H9 (cell line): ENCODE data around the gene FBXO24. TPM values are rescaled to one million over a fixed set of nuclear protein-coding genes. Genes with fewer than 3 reads are reported as not detected.

Experiments
- DNase-seq: peaks from one replicate; pipeline ENCODE4 v3.0.0-alpha.2; 2017
- H2AFZ ChIP-seq: one replicate; pipeline ENCODE4 v1.6.1; 2013; ENCODE audit warnings: mild to moderate bottlenecking, low read length, control low read depth, moderate library complexity
- H2AK5ac ChIP-seq: 2 replicates; pipeline ENCODE4 v1.6.1; 2013; ENCODE audit warnings: low read length, control low read depth, mixed read lengths; ENCODE audit not compliant: insufficient read length
- H2BK120ac ChIP-seq: one replicate; pipeline ENCODE4 v1.6.1; 2013; ENCODE audit warnings: low read depth, mild to moderate bottlenecking, low read length, control low read depth, inconsistent platforms; ENCODE audit not compliant: poor library complexity, severe bottlenecking
- H2BK12ac ChIP-seq: 2 replicates; pipeline ENCODE4 v1.6.1; 2013; ENCODE audit warnings: low read length, control low read depth, mixed read lengths, low read depth; ENCODE audit not compliant: insufficient read length
- H2BK15ac ChIP-seq: 2 replicates; pipeline ENCODE4 v1.6.1; 2013; ENCODE audit warnings: low read depth, low read length, control low read depth
- H2BK20ac ChIP-seq: one replicate; pipeline ENCODE4 v1.6.1; 2013; ENCODE audit warnings: low read depth, mild to moderate bottlenecking, low read length, control low read depth, inconsistent platforms; ENCODE audit not compliant: poor library complexity, severe bottlenecking
- H2BK5ac ChIP-seq: 2 replicates; pipeline ENCODE4 v1.6.1; 2013; ENCODE audit warnings: low read length, control low read depth, mixed read lengths; ENCODE audit not compliant: insufficient read length
- H3K14ac ChIP-seq: 2 replicates; pipeline ENCODE4 v1.6.1; 2013; ENCODE audit warnings: low read length, control low read depth; ENCODE audit not compliant: insufficient read depth
- H3K18ac ChIP-seq: 2 replicates; pipeline ENCODE4 v1.6.1; 2013; ENCODE audit warnings: low read depth, mild to moderate bottlenecking, mixed read lengths, low read length, control low read depth; ENCODE audit not compliant: insufficient read length
- H3K23ac ChIP-seq: 2 replicates; pipeline ENCODE4 v1.6.1; 2013; ENCODE audit warnings: low read length, control low read depth, mixed read lengths, low read depth; ENCODE audit not compliant: insufficient read length
- H3K23me2 ChIP-seq: 2 replicates; pipeline ENCODE4 v1.6.1; 2013; ENCODE audit warnings: low read depth, mild to moderate bottlenecking, mixed read lengths, low read length, control low read depth; ENCODE audit not compliant: insufficient read length, poor library complexity, severe bottlenecking
- H3K27ac ChIP-seq: 2 replicates; pipeline ENCODE4 v1.5.1; 2013; ENCODE audit warnings: low read length, control low read depth, mixed read lengths, low read depth; ENCODE audit not compliant: insufficient read length
- H3K27me3 ChIP-seq: 2 replicates; pipeline ENCODE4 v1.6.1; 2013; ENCODE audit warnings: low read length, control low read depth, inconsistent platforms; ENCODE audit not compliant: insufficient read depth
- H3K4ac ChIP-seq: 2 replicates; pipeline ENCODE4 v1.6.1; 2013; ENCODE audit warnings: low read depth, mild to moderate bottlenecking, control low read depth, inconsistent platforms, low read length, moderate library complexity
- H3K4me1 ChIP-seq: 2 replicates; pipeline ENCODE4 v1.6.1; 2013; ENCODE audit warnings: low read length, control low read depth, inconsistent platforms; ENCODE audit not compliant: insufficient read depth
- H3K4me2 ChIP-seq: 2 replicates; pipeline ENCODE4 v1.6.1; 2013; ENCODE audit warnings: low read length, control low read depth, mixed read lengths; ENCODE audit not compliant: insufficient read length, insufficient read depth
- H3K56ac ChIP-seq: 2 replicates; pipeline ENCODE4 v1.6.1; 2013; ENCODE audit warnings: low read depth, mild to moderate bottlenecking, mixed read lengths, low read length, control low read depth; ENCODE audit not compliant: insufficient read length
- H3K79me1 ChIP-seq: 2 replicates; pipeline ENCODE4 v1.6.1; 2013; ENCODE audit warnings: low read depth, mild to moderate bottlenecking, moderate library complexity, low read length, control low read depth, inconsistent platforms; ENCODE audit not compliant: insufficient read depth, poor library complexity, severe bottlenecking
- H3K79me2 ChIP-seq: 2 replicates; pipeline ENCODE4 v1.6.1; 2013; ENCODE audit warnings: low read length, control low read depth, inconsistent platforms; ENCODE audit not compliant: insufficient read depth
- H3K9ac ChIP-seq: 2 replicates; pipeline ENCODE4 v1.6.1; 2013; ENCODE audit warnings: low read length, control low read depth, mixed read lengths; ENCODE audit not compliant: insufficient read length; ENCODE audit errors: extremely low read depth
- H3K9me3 ChIP-seq: one replicate; pipeline ENCODE4 v1.6.1; 2013; ENCODE audit warnings: low read depth, low read length, inconsistent platforms; ENCODE audit not compliant: control insufficient read depth
- H3T11ph ChIP-seq: one replicate; pipeline ENCODE4 v1.6.1; 2013; ENCODE audit warnings: mild to moderate bottlenecking, low read length, control low read depth, inconsistent platforms
- H4K20me1 ChIP-seq: one replicate; pipeline ENCODE4 v1.6.1; 2013; ENCODE audit not compliant: control insufficient read depth, insufficient read length, insufficient read depth
- H4K5ac ChIP-seq: 2 replicates; pipeline ENCODE4 v1.6.1; 2013; ENCODE audit warnings: low read depth, mild to moderate bottlenecking, mixed read lengths, low read length, control low read depth; ENCODE audit not compliant: insufficient read length
- H4K8ac ChIP-seq: replicated peaks from 2 replicates; pipeline ENCODE4 v1.6.1; 2013; ENCODE audit warnings: low read length, control low read depth, mixed read lengths, low read depth; ENCODE audit not compliant: insufficient read length
- H4K91ac ChIP-seq: 2 replicates; pipeline ENCODE4 v1.6.1; 2013; ENCODE audit warnings: low read depth, mild to moderate bottlenecking, moderate library complexity, mixed read lengths, low read length, control low read depth; ENCODE audit not compliant: insufficient read length
- H3K27ac Mint-ChIP-seq, 3 experiments: 2 replicates in 2 of 3; 3 replicates in 1 of 3; pipeline ENCODE4 v1.8.0; 2020 to 2021; ENCODE audit warnings: mixed read lengths in 3 of 3, mild to moderate bottlenecking in 1 of 3, moderate library complexity in 1 of 3
- H3K27me3 Mint-ChIP-seq: 2 replicates; pipeline ENCODE4 v1.8.0; 2021; ENCODE audit warnings: low read depth, mild to moderate bottlenecking, moderate library complexity, mixed read lengths
- H3K36me3 Mint-ChIP-seq, 3 experiments: 2 replicates in 2 of 3; 3 replicates in 1 of 3; pipeline ENCODE4 v1.8.0; 2020 to 2021; ENCODE audit warnings: low read depth in 3 of 3, mixed read lengths in 3 of 3; ENCODE audit not compliant: insufficient read depth in 1 of 3
- H3K4me1 Mint-ChIP-seq, 2 experiments: 2 replicates each; pipeline ENCODE4 v1.8.0; 2020; ENCODE audit warnings: mixed read lengths in 2 of 2
- H3K4me3 Mint-ChIP-seq, 2 experiments: 2 replicates in 1 of 2; 3 replicates in 1 of 2; pipeline ENCODE4 v1.8.0; 2020 to 2021; ENCODE audit warnings: mild to moderate bottlenecking in 2 of 2, mixed read lengths in 2 of 2, moderate library complexity in 1 of 2
- H3K9me3 Mint-ChIP-seq, 2 experiments: 2 replicates in 1 of 2; 3 replicates in 1 of 2; pipeline ENCODE4 v1.8.0; 2020; ENCODE audit warnings: mild to moderate bottlenecking in 2 of 2, mixed read lengths in 2 of 2, moderate library complexity in 1 of 2
- WGBS: extraction: QIAGEN DNeasy Blood & Tissue Kit; methylation state at CpG from one replicate; pipeline ENCODE4 v1.1.7; 2013; ENCODE audit warnings: missing lambda C conversion rate, low lambda C conversion rate, mixed read lengths; ENCODE audit not compliant: insufficient read length; ENCODE audit errors: extremely low coverage; 5-methylcytosine and 5-hydroxymethylcytosine counted together
- total RNA-seq: library from RNA; stranded (reverse); gene quantifications from 2 replicates; pipeline ENCODE4 v1.2.1, GENCODE V29; 2021
- TF ChIP-seq, protein P1 (sequence below): fragments of 200-600 bp; sonication (generic); conservative IDR thresholded peaks from 3 replicates; pipeline ENCODE4 v1.8.0; 2021; ENCODE audit warnings: antibody characterized with exemption, mild to moderate bottlenecking

The FBXO24 gene
- total RNA-seq, 1 experiment from 2014 or later: 0.85 TPM

DNA sequence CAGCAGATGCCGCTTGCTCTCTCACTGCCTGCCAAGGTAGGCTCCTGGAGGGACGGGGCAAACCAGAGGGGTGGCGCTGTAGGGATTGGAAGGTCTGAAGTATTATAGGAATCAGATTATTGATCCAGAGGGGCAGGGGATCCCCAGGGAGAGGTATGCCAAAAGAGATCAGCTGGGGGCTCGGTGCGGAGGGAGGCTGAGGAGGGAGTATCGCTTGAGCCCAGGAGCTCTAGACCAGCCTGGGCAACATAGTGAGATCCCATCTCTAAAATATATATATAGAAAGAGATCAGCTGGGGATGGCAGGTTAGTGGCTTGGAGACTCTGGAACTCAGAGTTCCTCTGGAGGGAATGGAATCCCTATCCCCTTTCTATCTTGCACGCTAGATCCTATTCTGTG, 9.1 kb downstream of the FBXO24 start:
- no peak overlapping the region for H3K4ac ChIP-seq
- H3K23ac ChIP-seq: no peak overlapping the region
- Mint-ChIP-seq H3K27ac (no peak overlapping the region; a peak in 1 of 7 replicates), H3K4me1 (peaks cover 4 to 5% of the 10 kb centered on the region in 2 experiments), H3K4me3 (no peak overlapping the region), H3K27me3 (peaks cover 30% of the 10 kb centered on the region), H3K9me3 (no peaks in the 10 kb centered on the region), H3K36me3 (peaks cover 5 to 47% (median 9%) of the 10 kb centered on the region in 3 experiments; a peak in 5 of 7 replicates)
- no peak overlapping the region for H3K4me2 ChIP-seq
- H3T11ph ChIP-seq: no peak overlapping the region
- H3K79me2 ChIP-seq: no peaks in the 10 kb centered on the region
- H3K27me3 ChIP-seq: no peaks in the 10 kb centered on the region
- H2AFZ ChIP-seq: no peak overlapping the region
- no peaks in the 10 kb centered on the region for H3K9me3 ChIP-seq
- H3K18ac ChIP-seq: no peak overlapping the region
- H2BK12ac ChIP-seq: no peak overlapping the region
- no peak overlapping the region for H3K56ac ChIP-seq
- H4K20me1 ChIP-seq: no peaks in the 10 kb centered on the region
- H2BK5ac ChIP-seq: no peak overlapping the region
- WGBS: no CpG with 5 or more reads among the region's 7 CpGs
- DNase-seq: no peak
- H2BK15ac ChIP-seq: no peak overlapping the region
- H2AK5ac ChIP-seq: no peak overlapping the region
- no peak overlapping the region for H2BK20ac ChIP-seq
- H3K9ac ChIP-seq: no peak overlapping the region
- no peak overlapping the region for H4K5ac ChIP-seq
- no peak overlapping the region for H3K27ac ChIP-seq
- no peaks in the 10 kb centered on the region for H3K23me2 ChIP-seq
- H3K4me1 ChIP-seq: no peaks in the 10 kb centered on the region
- no peak overlapping the region for H4K8ac ChIP-seq
- TF ChIP-seq, protein P1, sequence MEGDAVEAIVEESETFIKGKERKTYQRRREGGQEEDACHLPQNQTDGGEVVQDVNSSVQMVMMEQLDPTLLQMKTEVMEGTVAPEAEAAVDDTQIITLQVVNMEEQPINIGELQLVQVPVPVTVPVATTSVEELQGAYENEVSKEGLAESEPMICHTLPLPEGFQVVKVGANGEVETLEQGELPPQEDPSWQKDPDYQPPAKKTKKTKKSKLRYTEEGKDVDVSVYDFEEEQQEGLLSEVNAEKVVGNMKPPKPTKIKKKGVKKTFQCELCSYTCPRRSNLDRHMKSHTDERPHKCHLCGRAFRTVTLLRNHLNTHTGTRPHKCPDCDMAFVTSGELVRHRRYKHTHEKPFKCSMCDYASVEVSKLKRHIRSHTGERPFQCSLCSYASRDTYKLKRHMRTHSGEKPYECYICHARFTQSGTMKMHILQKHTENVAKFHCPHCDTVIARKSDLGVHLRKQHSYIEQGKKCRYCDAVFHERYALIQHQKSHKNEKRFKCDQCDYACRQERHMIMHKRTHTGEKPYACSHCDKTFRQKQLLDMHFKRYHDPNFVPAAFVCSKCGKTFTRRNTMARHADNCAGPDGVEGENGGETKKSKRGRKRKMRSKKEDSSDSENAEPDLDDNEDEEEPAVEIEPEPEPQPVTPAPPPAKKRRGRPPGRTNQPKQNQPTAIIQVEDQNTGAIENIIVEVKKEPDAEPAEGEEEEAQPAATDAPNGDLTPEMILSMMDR: no peak
- no peak overlapping the region for H3K14ac ChIP-seq
- H2BK120ac ChIP-seq: no peak overlapping the region
- no peak overlapping the region for H4K91ac ChIP-seq
- no peaks in the 10 kb centered on the region for H3K79me1 ChIP-seq
